ENCODE results near the gene EHHADH. TPM values are rescaled to one million over a fixed set of nuclear protein-coding genes. Genes with fewer than 3 reads are reported as not detected.

The EHHADH gene
- total RNA-seq, 1 experiment from 2014 or later = 4.2 TPM

GRCh38 chr3:185225080-185225479 is 28.8 kb downstream of the EHHADH start:
- ChIA-PET POLR2A (interaction anchor here (0.6 kb wide), 1 partner anchor 184 kb away, joined by 3 read pairs; no protein-coding TSS in a partner anchor), CTCF (interaction anchor here (0.6 kb wide), 2 partner anchors 154 to 435 kb away, joined by 3 to 5 read pairs; no protein-coding TSS in a partner anchor)
- Mint-ChIP-seq H3K9me3 (peaks cover 3% of the 10 kb centered on the region; the same call in 1 of the 2 replicates), H3K27ac (no peak overlapping the region), H3K4me1 (no peaks in the 10 kb centered on the region), H3K27me3 (ENCODE audit: low read depth) (no peaks in the 10 kb centered on the region), H3K36me3 (no peaks in the 10 kb centered on the region), H3K4me3 (no peak overlapping the region)
- DNase-seq (ENCODE audit: low spot score) = no peak
- no peak for ATAC-seq
- TF ChIP-seq ZNF532 (CRISPR knock-in tag; IDR thresholded peaks at IDR 0.05; ENCODE audit: borderline replicate concordance) = no peak
- no peak for TF ChIP-seq ZNF263 (CRISPR knock-in tag; IDR thresholded peaks at IDR 0.05; ENCODE audit: low read depth)
- no peak for TF ChIP-seq ETV6 (CRISPR knock-in tag; IDR thresholded peaks at IDR 0.05)
- TF ChIP-seq ZNF425 (CRISPR knock-in tag; conservative IDR thresholded peaks at IDR 0.05) = no peak
- no peak for TF ChIP-seq JAZF1 (CRISPR knock-in tag; IDR thresholded peaks at IDR 0.05)
- TF ChIP-seq ESRRA (CRISPR knock-in tag; IDR thresholded peaks at IDR 0.05; ENCODE audit: borderline replicate concordance) = no peak
- no peak for TF ChIP-seq GRHL2 (CRISPR knock-in tag; IDR thresholded peaks at IDR 0.05; ENCODE audit: insufficient replicate concordance, severe bottlenecking)
- TF ChIP-seq PREB (CRISPR knock-in tag; IDR thresholded peaks at IDR 0.05; ENCODE audit: borderline replicate concordance) = no peak
- no peak for TF ChIP-seq ZNF416 (CRISPR knock-in tag; IDR thresholded peaks at IDR 0.05)
- no peak for TF ChIP-seq USF2 (CRISPR knock-in tag; IDR thresholded peaks at IDR 0.05)

GRCh38 chr3:185221203-185221602 is 32.6 kb downstream of the EHHADH start:
- DNase-seq (ENCODE audit: low spot score) = no peak
- no peaks in the 10 kb centered on the region for H3K27me3 Mint-ChIP-seq (ENCODE audit: low read depth)
- H3K9me3 Mint-ChIP-seq = no peaks in the 10 kb centered on the region; the same call in 1 of the 2 replicates
- H3K36me3 Mint-ChIP-seq = no peaks in the 10 kb centered on the region
- H3K4me1 Mint-ChIP-seq = peaks cover 12% of the 10 kb centered on the region
- ChIA-PET CTCF (no interaction called here), POLR2A (no interaction called here)
- ATAC-seq = no peak
- no peak overlapping the region for H3K4me3 Mint-ChIP-seq
- no peak overlapping the region for H3K27ac Mint-ChIP-seq
- TF ChIP-seq CTCF (IDR thresholded peaks at IDR 0.05) (no peak), ERG (CRISPR knock-in tag; IDR thresholded peaks at IDR 0.05) (no peak), GABPB1 (CRISPR knock-in tag; IDR thresholded peaks at IDR 0.05) (no peak), ZNF671 (CRISPR knock-in tag; IDR thresholded peaks at IDR 0.05) (no peak), ZBTB21 (CRISPR knock-in tag; IDR thresholded peaks at IDR 0.05; ENCODE audit: borderline replicate concordance) (no peak), SMAD3 (CRISPR knock-in tag; IDR thresholded peaks at IDR 0.05; ENCODE audit: borderline replicate concordance) (no peak), ZSCAN18 (CRISPR knock-in tag; IDR thresholded peaks at IDR 0.05) (no peak), TEAD1 (CRISPR knock-in tag; IDR thresholded peaks at IDR 0.05) (no peak), FOXP1 (CRISPR knock-in tag; IDR thresholded peaks at IDR 0.05; ENCODE audit: borderline replicate concordance) (no peak), E2F4 (CRISPR knock-in tag; IDR thresholded peaks at IDR 0.05; ENCODE audit: borderline replicate concordance, low read depth) (no peak), PRRX2 (CRISPR knock-in tag; IDR thresholded peaks at IDR 0.05) (no peak)
